Skeletal muscle tissue (tissue), 4 donors: ENCODE measurements around the gene SAFB2. TPM values are rescaled to one million over a fixed set of nuclear protein-coding genes. Genes with fewer than 3 reads are reported as not detected.
"Not testable (repeated sequence)": the region's sequence is repeated elsewhere in the genome, so short reads cannot be mapped to it uniquely, and the experiment has no call there.

ENCODE experiments used
- H3K27ac ChIP-seq: one replicate; pipeline ENCODE4 v1.7.0; 2013; ENCODE audit warnings: mild to moderate bottlenecking, low read depth, low read length, inconsistent platforms
- H3K27me3 ChIP-seq, 3 donors: one replicate each; pipeline ENCODE4 v1.7.0; 2013; ENCODE audit warnings: low read length in 3 of 3; ENCODE audit not compliant: control insufficient read depth in 3 of 3, insufficient read depth in 3 of 3
- H3K36me3 ChIP-seq, 3 donors: one replicate each; pipeline ENCODE4 v1.7.0; 2013; ENCODE audit warnings: low read length in 3 of 3; ENCODE audit not compliant: control insufficient read depth in 3 of 3, insufficient read depth in 3 of 3
- H3K4me1 ChIP-seq, 3 donors: one replicate each; pipeline ENCODE4 v1.7.0; 2013; ENCODE audit warnings: low read length in 3 of 3, mild to moderate bottlenecking in 3 of 3; ENCODE audit not compliant: control insufficient read depth in 3 of 3, insufficient read depth in 3 of 3
- H3K4me3 ChIP-seq, 3 donors: one replicate each; pipeline ENCODE4 v1.7.0; 2013; ENCODE audit warnings: low read length in 3 of 3
- H3K9ac ChIP-seq, 3 donors: one replicate each; pipeline ENCODE4 v1.7.0; 2013; ENCODE audit warnings: low read length in 3 of 3, mild to moderate bottlenecking in 3 of 3, moderate library complexity in 2 of 3, low read depth in 1 of 3
- H3K9me3 ChIP-seq, 3 donors: one replicate each; pipeline ENCODE4 v1.7.0; 2013; ENCODE audit warnings: low read length in 3 of 3; ENCODE audit not compliant: control insufficient read depth in 3 of 3
- total RNA-seq: library from RNA; depleted of rRNA; stranded (reverse); fragments of >200 nt; gene quantifications from one replicate; pipeline ENCODE4 v1.2.3, GENCODE V29; 2014
- donor health status: Osteomylitis.

Gene SAFB2
- total RNA-seq, 1 donor from 2014 or later: 23.5 TPM

GRCh38 chr19:5612891-5613865 is 9.4 kb downstream of the SAFB2 start:
- H3K27ac ChIP-seq: no peak overlapping the region

GRCh38 chr19:5609881-5610448 is 12.6 kb downstream of the SAFB2 start:
- no peaks in the 10 kb centered on the region for H3K9me3 ChIP-seq
- no peaks in the 10 kb centered on the region for H3K4me1 ChIP-seq
- H3K27ac ChIP-seq: no peak overlapping the region
- no peaks in the 10 kb centered on the region for H3K27me3 ChIP-seq
- peaks cover 69 to 78% (median 78%) of the 10 kb centered on the region in 3 donors for H3K36me3 ChIP-seq
- H3K9ac ChIP-seq: no peak overlapping the region
- no peak overlapping the region for H3K4me3 ChIP-seq

More at GRCh38 chr19:5612891-5613865, 9.4 kb downstream of the SAFB2 start:
- no peak overlapping the region for H3K4me3 ChIP-seq
- no peaks in the 10 kb centered on the region for H3K27me3 ChIP-seq
- H3K9me3 ChIP-seq: no peaks in the 10 kb centered on the region
- H3K9ac ChIP-seq: no peak overlapping the region
- H3K36me3 ChIP-seq: peaks cover 64 to 77% (median 74%) of the 10 kb centered on the region in 3 donors
- peaks cover under 1 to 4% (median 2%) of the 10 kb centered on the region in 3 donors for H3K4me1 ChIP-seq

GRCh38 chr19:5608766-5609165 is 13.8 kb downstream of the SAFB2 start:
- not testable (repeated sequence) for H3K4me3 ChIP-seq, H3K4me1 ChIP-seq, H3K27ac ChIP-seq, H3K27me3 ChIP-seq, H3K9ac ChIP-seq, H3K9me3 ChIP-seq
- H3K36me3 ChIP-seq: peaks cover 68 to 78% (median 78%) of the 10 kb centered on the region in 3 donors

- H3K36me3 ChIP-seq: peaks cover 67 to 78% (median 78%) of the 10 kb centered on the region in 3 donors
- no peaks in the 10 kb centered on the region for H3K9me3 ChIP-seq
- H3K9ac ChIP-seq: no peak overlapping the region
- H3K4me1 ChIP-seq: no peaks in the 10 kb centered on the region
- H3K27me3 ChIP-seq: no peaks in the 10 kb centered on the region
- no peak overlapping the region for H3K27ac ChIP-seq
- H3K4me3 ChIP-seq: no peak overlapping the region
Measured at GRCh38 chr19:5608291-5608690, 14.3 kb downstream of the SAFB2 start.

GRCh38 chr19:5607318-5608275 is 15.0 kb downstream of the SAFB2 start:
- H3K36me3 ChIP-seq: peaks cover 61 to 76% (median 76%) of the 10 kb centered on the region in 3 donors
- H3K4me1 ChIP-seq: no peaks in the 10 kb centered on the region
- no peaks in the 10 kb centered on the region for H3K27me3 ChIP-seq
- no peak overlapping the region for H3K4me3 ChIP-seq
- H3K9ac ChIP-seq: no peak overlapping the region
- H3K9me3 ChIP-seq: no peaks in the 10 kb centered on the region
- no peak overlapping the region for H3K27ac ChIP-seq

GRCh38 chr19:5605362-5605761 is 17.2 kb downstream of the SAFB2 start:
- Histone ChIP-seq H3K9me3 (no peaks in the 10 kb centered on the region), H3K27me3 (no peaks in the 10 kb centered on the region), H3K4me3 (no peak overlapping the region), H3K9ac (no peak overlapping the region), H3K36me3 (peaks cover 64 to 80% (median 77%) of the 10 kb centered on the region in 3 donors), H3K4me1 (peaks cover 0 to 4% (median 0%) of the 10 kb centered on the region in 3 donors), H3K27ac (no peak overlapping the region)

GRCh38 chr19:5603626-5604025 is 18.9 kb downstream of the SAFB2 start:
- H3K9ac ChIP-seq: no peak overlapping the region
- H3K27ac ChIP-seq: no peak overlapping the region
- H3K4me1 ChIP-seq: peaks cover 0 to 4% (median 0%) of the 10 kb centered on the region in 3 donors
- peaks cover 70 to 82% (median 78%) of the 10 kb centered on the region in 3 donors for H3K36me3 ChIP-seq
- H3K27me3 ChIP-seq: no peaks in the 10 kb centered on the region
- H3K9me3 ChIP-seq: no peaks in the 10 kb centered on the region
- H3K4me3 ChIP-seq: no peak overlapping the region

- Histone ChIP-seq H3K4me3 (no peak overlapping the region), H3K9ac (no peak overlapping the region), H3K9me3 (no peaks in the 10 kb centered on the region), H3K36me3 (peaks cover 78 to 85% (median 81%) of the 10 kb centered on the region in 3 donors), H3K27me3 (no peaks in the 10 kb centered on the region), H3K4me1 (peaks cover 0 to 4% (median 0%) of the 10 kb centered on the region in 3 donors), H3K27ac (no peak overlapping the region)
Measured at GRCh38 chr19:5600797-5601196, 21.8 kb downstream of the SAFB2 start.

- Histone ChIP-seq H3K27ac (no peak overlapping the region), H3K9me3 (no peaks in the 10 kb centered on the region), H3K27me3 (no peaks in the 10 kb centered on the region), H3K36me3 (peaks cover 93 to 94% (median 93%) of the 10 kb centered on the region in 3 donors), H3K4me3 (no peak overlapping the region), H3K4me1 (peaks cover 0 to 2% (median 0%) of the 10 kb centered on the region in 3 donors), H3K9ac (no peak overlapping the region)
Measured at GRCh38 chr19:5595745-5596144, 26.8 kb downstream of the SAFB2 start.
